GM15510 (cell line): ENCODE results near the gene SYT1.

ENCODE experiments used
- POLR2A ChIP-seq: IDR thresholded peaks from 3 replicates; pipeline ENCODE4 v1.6.1; 2011; ENCODE audit warnings: borderline replicate concordance; ENCODE audit not compliant: insufficient read length; ENCODE audit errors: extremely low read depth

SYT1 gene

DNA sequence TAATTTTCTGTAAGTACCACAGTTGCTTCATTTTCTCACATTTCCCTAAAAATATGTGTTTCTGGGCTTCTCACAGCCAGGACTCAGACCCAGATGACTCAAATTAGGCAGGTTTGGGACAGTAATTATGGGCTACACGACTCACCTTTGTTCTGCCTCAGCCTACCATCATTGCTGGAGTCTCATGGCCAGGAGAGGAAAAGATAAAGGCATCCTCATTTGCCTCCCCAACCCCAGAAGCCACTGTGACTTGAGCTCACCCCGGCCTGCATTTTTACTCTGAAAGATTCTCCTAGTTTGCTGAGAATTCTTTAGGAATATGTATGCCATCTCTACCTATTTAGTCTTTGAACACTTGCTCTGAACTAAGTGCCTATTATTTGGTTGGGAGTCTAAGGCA lies 618.3 kb downstream of the SYT1 start:
- TF ChIP-seq POLR2A, result no peak

DNA sequence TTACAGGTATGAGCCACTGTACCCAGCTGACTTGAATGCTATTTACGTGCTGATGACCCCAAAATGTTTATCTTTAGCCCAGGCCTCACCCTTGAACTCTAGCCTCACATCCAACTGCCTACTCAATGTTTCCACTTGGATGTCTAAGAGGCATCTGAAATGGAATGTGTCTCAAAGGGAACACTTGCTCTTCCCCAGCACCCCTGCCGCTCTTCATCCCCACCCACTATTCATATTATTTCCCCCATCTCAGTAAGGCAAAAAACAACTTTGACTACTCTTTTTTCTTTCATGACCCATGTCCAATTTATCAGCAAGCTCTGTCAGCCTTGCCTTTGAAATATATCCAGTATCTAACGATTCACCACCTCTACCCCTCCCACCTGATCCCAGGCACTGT lies 621.6 kb downstream of the SYT1 start:
- TF ChIP-seq POLR2A, result no peak

GRCh38 chr12:79487386-79488110 lies 623.0 kb downstream of the SYT1 start:
- no peak for TF ChIP-seq POLR2A
